ENCODE results near the gene DIP2B.

Gene DIP2B

GRCh38 chr12:50699154-50699553 lies 194.4 kb downstream of the DIP2B start:
- TF ChIP-seq, protein P1, sequence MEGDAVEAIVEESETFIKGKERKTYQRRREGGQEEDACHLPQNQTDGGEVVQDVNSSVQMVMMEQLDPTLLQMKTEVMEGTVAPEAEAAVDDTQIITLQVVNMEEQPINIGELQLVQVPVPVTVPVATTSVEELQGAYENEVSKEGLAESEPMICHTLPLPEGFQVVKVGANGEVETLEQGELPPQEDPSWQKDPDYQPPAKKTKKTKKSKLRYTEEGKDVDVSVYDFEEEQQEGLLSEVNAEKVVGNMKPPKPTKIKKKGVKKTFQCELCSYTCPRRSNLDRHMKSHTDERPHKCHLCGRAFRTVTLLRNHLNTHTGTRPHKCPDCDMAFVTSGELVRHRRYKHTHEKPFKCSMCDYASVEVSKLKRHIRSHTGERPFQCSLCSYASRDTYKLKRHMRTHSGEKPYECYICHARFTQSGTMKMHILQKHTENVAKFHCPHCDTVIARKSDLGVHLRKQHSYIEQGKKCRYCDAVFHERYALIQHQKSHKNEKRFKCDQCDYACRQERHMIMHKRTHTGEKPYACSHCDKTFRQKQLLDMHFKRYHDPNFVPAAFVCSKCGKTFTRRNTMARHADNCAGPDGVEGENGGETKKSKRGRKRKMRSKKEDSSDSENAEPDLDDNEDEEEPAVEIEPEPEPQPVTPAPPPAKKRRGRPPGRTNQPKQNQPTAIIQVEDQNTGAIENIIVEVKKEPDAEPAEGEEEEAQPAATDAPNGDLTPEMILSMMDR (IDR thresholded peaks at IDR 0.05; ENCODE audit: control insufficient read depth, insufficient read depth, low read depth, low read length, missing control alignments) = no peak
- no peak for DNase-seq (ENCODE audit: low read depth)
- no peak overlapping the region for H3K4me3 ChIP-seq (ENCODE audit: control insufficient read depth, low read depth, low read length)

DNA sequence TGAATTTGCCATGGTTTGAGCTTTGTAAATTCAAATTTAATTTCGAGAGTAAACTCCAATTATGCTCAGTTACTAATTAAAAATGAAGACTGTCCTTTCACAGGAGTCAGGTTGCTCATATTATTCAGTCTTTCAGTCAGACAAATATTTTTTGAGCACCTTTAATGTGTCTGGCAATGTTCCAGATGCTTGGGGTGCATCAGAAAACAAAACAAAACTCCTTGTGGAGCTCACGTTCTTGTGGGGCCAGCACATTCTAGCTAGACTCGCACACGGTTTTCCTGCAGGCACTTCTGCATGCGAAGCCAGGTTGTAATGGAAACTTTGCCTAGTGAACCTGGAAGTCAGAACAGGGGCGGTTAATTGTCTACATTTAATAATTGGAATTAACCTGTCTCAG lies 195.2 kb downstream of the DIP2B start:
- DNase-seq (ENCODE audit: low read depth) = no peak

DNA sequence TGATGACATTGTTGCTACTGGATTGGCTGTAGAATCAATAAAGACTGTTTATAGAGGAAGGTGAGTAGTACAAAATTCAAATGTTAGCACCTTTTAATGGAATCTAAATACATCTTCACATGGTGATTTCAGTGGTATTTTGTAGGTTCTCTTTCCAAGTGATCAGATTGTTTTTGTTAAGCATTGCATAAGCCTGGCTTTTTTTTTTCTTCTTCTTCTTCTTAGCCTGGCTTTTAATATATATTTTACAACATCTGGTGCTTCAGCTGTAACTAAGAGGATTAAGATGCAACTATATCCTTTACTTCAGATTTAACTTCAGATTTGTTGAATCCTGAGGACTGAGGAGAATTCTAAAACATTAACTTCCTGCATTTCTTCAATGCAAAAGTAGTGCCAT lies 201.8 kb downstream of the DIP2B start:
- no peak for DNase-seq (ENCODE audit: low read depth)
- no peak overlapping the region for H3K4me3 ChIP-seq (ENCODE audit: control insufficient read depth, low read depth, low read length)
- TF ChIP-seq, protein P1 (IDR thresholded peaks at IDR 0.05; ENCODE audit: control insufficient read depth, insufficient read depth, low read depth, low read length, missing control alignments) = no peak

More for the DNA sequence above, 195.2 kb downstream of the DIP2B start:
- TF ChIP-seq, protein P1 (IDR thresholded peaks at IDR 0.05; ENCODE audit: control insufficient read depth, insufficient read depth, low read depth, low read length, missing control alignments) = no peak
- H3K4me3 ChIP-seq (ENCODE audit: control insufficient read depth, low read depth, low read length) = no peak overlapping the region

DNA sequence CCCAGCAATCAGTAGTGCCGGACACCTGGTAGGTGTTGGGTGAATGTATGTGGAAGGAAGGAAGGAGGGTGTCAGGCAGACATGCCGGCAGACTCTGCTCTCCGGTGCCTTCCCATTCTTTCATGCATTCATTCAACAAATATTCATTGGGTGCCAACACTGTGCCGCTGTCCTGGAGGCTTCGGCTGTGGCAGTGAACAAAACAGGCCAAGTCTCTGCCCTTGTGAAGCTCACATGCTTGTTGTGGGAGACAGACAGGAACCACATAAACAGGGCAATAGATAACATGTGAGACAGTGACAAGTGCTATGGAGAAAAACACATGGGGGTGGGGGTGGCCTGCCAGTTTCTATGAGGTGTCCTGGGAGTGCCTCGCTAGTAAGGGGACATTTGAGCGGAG lies 202.6 kb downstream of the DIP2B start:
- no peak overlapping the region for H3K4me3 ChIP-seq (ENCODE audit: control insufficient read depth, low read depth, low read length)
- TF ChIP-seq, protein P1 (IDR thresholded peaks at IDR 0.05; ENCODE audit: control insufficient read depth, insufficient read depth, low read depth, low read length, missing control alignments) = no peak
- DNase-seq (ENCODE audit: low read depth) = no peak

GRCh38 chr12:50708631-50709030 lies 203.8 kb downstream of the DIP2B start:
- TF ChIP-seq, protein P1 (IDR thresholded peaks at IDR 0.05; ENCODE audit: control insufficient read depth, insufficient read depth, low read depth, low read length, missing control alignments) = no peak
- no peak for DNase-seq (ENCODE audit: low read depth)
- H3K4me3 ChIP-seq (ENCODE audit: control insufficient read depth, low read depth, low read length) = no peak overlapping the region

DNA sequence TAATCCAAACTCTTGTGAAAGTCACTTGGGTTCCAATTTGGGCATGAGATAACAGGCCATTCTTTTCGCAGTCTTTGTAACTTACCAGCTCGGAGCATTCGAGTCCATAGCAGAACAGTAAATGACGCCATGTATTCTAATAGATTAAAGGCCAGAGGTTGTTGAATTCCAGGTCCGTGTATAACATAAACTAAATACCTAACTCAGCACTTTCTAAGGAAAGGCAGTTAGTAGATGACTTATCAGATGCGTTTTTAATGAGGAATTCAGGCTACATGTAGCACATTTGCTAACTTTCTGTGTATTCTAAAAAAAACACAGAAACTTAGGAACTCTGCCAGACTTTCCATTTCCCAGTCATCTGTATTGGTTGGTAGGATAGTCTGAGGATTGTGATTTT lies 206.3 kb downstream of the DIP2B start:
- no peak for DNase-seq (ENCODE audit: low read depth)
- TF ChIP-seq, protein P1 (IDR thresholded peaks at IDR 0.05; ENCODE audit: control insufficient read depth, insufficient read depth, low read depth, low read length, missing control alignments) = no peak
- H3K4me3 ChIP-seq (ENCODE audit: control insufficient read depth, low read depth, low read length) = no peak overlapping the region

DNA sequence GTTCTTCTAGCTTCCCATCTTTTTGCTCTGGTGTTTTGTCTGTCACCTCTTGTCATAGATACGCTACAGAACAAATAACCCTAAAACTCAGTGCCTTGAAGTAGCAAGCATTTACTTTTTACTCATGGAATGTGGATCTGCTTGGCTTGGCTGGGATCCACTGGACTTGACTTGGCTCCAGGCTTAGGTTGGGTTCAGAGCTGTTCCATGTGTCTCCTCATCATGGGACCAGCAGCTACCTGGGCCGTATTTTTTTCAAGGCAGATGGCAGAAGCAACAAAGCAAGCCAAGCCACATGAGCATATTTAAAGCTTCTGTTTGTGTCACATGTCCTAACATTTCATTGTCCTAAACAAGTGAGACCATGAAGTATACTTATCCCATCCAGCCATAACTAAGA lies 210.4 kb downstream of the DIP2B start:
- TF ChIP-seq, protein P1 (IDR thresholded peaks at IDR 0.05; ENCODE audit: control insufficient read depth, insufficient read depth, low read depth, low read length, missing control alignments) = no peak
- DNase-seq (ENCODE audit: low read depth) = no peak
- no peak overlapping the region for H3K4me3 ChIP-seq (ENCODE audit: control insufficient read depth, low read depth, low read length)

All from AG09309 (cell line).